GM20431 (cell line): ENCODE results near the gene DICER1.
"Not testable (repeated sequence)": the region's sequence is repeated elsewhere in the genome, so short reads cannot be mapped to it uniquely, and the experiment has no call there.

Source experiments
- in situ Hi-C: fragments of 300-500 bp; cut with MseI, MboI; formaldehyde crosslinking; loops from one replicate; pipeline ENCODE4 v1.15.0; 2020; ENCODE audit warnings: low sequenced_read_pairs; ENCODE audit not compliant: unreplicated experiment

DICER1 gene

DNA sequence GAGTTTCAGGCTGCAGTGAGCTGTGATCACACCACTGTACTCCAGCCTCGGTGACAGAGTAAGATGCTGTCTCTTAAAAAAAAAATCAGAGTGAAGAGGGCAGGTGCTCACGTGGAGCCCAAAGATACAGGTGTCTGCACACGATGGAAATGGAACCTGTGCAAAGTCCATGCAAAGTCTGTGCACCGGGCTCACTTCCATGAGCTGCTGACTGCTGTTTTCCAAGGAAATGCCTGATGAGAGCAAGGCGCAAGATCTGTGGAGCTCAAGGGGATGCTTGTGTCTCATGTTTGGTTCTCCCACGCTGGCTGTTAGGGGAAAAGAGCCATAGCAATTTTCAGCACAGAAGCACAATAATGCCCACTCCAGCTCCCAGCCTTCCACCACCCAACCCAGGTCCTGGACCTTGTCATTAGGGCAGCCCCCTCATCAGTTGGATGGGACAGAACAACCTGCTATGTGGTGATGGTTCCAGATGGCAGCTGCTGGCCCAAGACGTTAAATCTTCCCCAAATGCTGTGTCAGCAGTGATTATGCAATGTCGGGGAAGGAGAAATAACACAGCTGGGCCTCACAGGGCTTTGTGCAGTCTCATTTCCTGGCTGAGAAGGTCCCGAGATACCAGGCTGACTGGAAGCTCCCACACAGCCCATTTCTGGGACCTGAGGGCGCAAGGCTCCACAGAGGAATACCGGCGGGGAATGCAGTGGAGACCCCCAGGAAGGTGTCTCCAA lies 27.9 kb upstream of the DICER1 start:
- in situ Hi-C loops = no loop called here

DNA sequence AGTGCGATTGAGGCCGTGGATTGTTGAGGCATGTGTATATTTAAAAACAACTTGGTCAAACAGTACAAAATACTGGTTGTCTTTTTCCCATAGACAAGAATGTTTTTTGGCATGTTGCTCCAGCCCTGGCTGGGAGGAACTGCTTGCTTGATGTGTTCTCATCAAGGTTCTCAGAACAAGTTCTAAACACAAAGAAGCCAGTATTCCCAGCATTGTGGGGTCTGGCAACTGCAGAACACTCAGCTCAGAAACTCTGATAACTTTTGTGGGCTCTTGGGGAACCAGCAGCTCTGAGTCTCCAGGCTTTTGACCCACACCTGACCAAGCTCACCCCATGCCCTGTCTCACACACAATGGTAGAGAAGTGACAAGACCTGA lies 27.1 kb upstream of the DICER1 start:
- in situ Hi-C loops = no loop called here

DNA sequence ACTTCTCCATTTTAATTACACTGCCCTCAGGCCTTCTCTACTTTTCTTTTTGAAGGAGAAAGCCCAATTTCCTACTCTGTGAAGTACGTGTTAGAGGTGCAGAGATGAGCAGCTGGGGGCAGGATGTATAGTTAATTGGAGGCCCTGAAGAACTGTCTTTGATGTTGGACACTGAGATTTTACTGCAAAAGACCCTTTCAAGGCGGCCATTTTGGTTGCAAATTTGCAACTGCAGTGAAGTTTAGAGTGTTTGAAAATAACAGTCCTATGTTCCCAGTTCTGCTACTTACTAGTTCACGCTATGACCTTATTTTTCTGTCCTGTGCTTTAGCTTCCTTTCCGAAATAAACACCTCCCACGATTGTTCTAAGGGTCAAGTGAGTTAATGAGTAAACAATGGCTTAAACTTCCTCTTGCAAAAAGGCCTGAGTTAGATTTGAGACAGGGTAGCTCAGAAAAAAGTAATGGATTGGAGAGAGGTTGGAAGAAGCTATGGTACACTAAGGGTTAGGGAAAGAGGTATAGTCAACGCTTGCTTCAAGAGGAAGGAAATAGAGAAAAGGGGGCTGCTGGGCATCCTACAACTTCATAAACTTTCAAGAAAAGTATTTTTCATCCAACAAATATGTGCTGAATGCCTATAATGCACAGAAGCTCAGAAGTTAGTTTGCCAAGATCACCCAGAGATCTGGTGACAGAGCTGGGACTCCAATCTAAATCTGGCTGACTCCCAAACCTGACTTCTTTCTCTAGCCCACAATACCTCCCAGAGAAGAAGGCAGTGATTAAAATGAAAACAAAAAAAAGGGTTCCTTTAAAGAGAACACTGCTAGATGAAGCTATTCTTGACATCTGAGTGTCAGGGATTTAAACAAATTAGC lies 26.4 kb upstream of the DICER1 start:
- in situ Hi-C loops = no loop called here

DNA sequence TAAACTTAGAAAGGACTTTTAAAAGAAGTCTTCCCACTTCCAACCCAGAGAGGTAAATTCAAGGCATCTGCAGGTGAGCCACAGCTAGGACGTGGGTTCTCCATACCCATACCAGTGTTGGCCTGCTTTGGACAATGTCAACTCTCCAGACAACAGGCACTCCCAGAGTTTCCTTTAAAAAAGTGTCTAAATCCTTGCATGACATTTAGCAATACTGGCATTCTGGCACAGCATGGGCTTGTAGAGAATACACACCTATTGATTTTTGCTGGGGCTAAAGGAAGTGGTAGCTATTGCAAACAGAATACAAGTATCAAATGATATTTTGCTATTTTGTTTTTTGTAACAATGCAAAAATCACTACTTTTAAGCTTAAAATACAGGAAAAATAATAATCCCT lies 25.8 kb upstream of the DICER1 start:
- in situ Hi-C loops = no loop called here

DNA sequence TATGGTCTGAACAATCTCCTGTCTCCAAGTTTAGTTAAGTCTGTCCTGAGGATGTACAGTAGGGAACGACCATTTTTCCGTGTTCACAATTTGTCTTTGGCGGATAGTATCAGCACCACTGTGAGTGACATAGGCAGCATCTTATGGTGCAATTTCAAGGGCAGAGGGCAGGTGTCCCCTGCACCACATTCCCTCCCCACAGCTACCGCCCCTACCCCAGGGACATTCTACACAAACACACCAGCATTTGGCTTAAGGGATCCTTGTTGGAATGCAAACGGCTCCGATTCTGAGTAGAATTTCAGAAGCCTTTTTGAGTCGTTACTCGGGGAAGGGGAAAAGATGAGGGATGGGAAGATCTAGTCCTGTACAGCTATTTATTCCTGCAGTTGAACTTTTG lies 25.1 kb upstream of the DICER1 start:
- in situ Hi-C loops = no loop called here

DNA sequence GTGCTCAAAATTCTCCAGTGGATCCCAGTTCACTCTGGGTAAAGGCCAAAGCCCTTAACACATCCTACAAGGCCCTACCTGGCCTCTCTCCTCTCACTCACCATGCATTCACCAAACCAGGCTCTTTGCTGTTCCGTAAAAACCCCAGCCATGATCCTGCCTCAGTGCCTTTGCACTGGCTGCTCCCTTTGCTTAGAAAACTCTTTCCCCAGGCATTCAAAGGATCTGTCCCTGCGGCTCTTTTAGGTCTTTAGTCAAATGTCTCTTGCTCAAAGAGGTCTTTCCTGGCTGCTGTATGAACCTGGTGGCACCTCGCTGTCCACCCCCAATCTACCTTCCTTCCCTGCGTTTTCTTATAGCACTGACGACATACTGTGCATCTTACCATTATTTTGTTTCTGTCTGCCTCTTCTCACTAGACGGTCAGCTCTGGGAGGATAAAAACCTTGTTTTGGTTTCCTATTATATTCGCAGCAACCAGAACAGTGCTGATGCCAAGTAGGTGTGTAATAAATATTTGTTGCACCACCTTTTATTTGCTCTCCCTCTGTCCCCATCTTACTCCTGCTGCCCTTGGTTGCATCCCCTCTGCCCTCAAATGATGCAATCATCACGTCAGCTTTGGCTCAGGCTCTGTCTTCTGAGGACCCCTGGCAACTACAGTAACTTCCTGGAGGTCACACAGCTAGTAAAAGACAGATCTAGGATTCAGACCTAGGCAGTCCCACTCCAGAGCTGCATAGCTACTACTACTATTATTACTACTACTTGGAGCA lies 23.8 kb upstream of the DICER1 start:
- in situ Hi-C loops = no loop called here

DNA sequence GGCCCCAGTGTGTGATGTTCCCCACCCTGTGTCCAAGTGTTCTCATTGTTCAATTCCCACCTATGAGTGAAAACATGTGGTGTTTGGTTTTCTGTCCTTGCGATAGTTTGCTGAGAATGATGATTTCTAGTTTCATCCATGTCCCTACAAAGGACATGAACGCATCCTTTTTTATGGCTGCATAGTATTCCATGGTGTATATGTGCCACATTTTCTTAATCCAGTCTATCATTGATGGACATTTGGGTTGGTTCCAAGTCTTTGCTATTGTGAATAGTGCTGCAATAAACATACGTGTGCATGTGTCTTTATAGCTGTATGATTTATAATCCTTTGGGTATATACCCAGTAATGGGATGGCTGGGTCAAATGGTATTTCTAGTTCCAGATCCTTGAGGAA lies 18.3 kb upstream of the DICER1 start:
- in situ Hi-C loops = not testable (repeated sequence)

DNA sequence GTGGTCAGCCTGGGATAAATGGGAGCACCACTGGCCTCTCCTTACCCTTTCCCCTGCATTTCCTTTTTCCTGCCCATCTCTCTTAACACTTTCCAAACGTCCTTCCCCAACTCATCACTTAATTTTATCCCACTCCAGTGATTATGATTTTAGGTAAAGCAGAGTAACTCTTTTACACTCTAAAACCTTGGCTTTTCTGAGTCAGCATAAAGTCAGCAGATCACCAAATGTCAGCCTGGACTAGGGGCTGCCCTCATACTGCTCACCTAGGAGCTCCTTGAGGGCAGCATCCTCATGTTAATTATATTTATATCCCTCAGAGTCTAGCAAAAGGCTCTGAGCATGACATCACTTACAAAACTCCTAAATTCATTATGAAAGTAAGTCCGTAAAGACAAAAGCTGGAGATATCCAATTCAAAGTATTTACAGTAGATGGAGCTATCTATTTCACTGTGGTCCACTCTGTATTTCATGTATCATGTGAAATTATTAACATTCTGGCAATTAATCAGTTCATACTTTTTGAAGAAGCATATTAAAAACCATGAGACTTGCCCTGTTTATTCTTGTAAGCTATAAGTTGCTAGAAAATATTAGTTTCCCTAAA lies 17.0 kb upstream of the DICER1 start:
- in situ Hi-C loops = no loop called here

DNA sequence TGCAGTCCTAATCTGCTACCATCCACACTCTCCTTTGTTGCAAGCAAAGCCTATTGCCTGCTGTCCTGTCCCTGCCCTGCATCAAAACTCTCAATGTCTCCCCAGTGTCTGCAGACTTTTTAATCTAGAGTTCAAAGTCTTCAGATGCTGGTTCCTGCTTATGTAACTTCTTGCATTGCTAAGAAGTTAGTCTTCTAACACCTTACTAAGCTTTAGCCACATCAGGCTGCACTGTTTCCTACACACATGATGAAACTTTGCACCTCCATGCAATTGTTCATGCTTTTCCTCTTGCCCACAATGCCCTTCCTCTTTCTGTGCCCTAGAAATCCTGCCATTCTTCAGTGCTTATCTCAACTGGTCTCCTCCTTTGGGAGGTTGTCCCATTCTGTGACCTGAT lies 16.2 kb upstream of the DICER1 start:
- in situ Hi-C loops = no loop called here

DNA sequence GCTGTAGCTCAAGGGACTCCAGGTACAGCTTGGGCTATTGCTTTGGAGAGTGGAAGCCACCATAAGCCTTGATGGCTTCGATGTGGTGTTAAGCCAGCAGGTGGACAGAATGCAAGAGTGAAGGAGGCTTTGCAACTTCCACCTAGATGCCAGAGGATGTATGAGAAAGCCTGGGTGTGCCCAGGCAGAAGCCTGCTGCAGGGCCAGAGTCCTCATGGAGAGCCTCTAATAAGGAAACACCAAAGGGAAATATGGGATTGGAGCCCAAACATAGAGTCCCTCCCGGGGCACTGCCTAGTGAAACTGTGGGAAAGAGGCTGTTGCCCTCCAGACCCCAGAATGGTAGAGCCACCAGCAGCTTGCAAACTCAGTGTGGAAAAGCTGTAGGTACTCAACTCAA lies 9.8 kb upstream of the DICER1 start:
- in situ Hi-C loops = no loop called here

DNA sequence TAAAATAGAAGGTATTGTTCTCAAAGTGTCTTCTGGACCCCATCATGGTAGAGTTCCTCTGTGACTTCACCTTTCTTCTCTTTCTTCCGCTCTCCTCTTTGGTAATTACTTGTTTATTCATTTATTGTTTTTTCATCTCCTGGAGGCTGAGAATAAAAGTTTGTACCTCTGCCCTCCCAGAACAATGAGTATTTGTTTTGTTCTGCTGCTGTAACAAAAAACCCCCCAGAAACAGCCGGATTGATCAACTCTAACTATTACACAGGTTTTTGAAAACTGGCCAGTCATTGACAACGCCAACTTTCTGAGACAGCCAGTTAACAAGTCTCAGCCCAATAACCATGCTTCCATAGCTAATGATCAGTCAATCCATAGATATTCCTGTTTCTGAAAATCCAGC lies 8.2 kb upstream of the DICER1 start:
- in situ Hi-C loops = no loop called here

DNA sequence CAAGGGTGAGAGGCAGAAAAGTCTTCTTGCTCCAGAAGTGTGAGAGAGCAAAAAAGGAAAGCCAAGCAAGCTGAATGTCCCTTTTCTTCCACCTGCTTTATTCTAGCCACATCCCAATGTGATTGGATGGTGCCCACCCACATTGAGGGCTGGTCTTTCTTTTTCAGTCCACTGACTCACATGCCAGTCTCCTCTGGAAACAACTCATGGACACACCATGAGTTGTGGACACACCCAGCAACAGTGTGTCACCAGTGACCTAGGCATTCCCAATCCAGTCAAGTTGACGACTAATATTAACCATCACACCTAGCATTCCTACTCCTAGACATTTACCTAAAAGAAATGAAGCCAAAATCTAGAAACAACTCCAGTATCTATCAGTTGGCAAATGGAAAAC lies 7.2 kb upstream of the DICER1 start:
- in situ Hi-C loops = no loop called here

DNA sequence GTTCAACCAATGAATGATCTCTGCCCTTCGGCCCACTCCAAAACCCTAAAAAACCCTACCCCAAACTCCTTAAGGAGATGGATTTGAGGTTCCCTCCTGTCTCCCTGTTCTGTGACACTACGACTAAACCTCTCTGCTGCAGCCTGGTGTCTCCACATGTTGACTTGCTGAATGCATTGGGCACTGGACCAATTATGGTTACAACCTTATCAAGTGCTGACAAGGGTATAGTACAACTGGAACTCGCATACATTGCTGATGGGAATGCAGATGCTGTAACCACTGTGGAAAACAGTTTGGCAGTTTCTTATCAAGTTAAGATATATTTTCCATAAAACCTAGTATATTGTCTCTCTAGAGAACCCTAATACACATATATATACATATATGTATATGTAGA lies 6.3 kb upstream of the DICER1 start:
- in situ Hi-C loops = no loop called here

DNA sequence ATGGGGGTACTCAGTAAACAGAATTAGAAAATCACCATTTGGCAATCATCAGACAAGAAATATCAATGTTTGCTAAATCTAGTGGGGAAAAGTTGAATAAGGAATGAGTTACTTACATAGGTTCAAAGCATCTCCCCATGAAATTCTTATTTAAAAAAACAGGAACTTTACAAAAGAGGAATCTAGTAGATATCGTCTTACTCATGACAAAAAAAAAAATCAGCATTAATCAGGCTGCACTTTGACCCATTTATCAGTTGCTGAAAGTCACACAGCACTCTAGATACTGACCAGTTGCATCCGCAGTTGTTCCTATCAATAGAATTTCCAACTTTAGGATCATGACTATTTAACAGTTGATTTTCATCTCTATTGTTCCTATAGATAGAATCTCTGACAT lies 5.8 kb upstream of the DICER1 start:
- in situ Hi-C loops = no loop called here

DNA sequence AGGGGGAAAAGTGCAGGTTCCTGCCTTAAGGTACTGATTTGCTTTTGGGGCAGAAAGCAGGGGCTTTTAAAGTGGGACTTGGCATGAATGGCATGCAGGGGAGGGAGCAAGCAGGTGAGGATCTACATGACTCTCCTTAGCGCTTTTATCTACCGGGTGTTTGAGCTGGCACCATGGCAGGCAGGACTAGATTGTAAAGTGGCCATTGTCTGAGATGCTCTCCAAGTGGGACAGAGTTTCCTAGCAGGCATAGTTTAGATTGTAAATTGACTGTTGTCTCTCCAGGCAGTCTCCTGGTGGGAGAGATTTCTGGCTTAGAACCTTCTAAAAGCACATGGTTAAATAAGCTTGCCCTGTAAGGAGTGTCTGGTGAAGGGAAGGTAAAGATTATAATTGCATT lies 5.3 kb upstream of the DICER1 start:
- in situ Hi-C loops = no loop called here

DNA sequence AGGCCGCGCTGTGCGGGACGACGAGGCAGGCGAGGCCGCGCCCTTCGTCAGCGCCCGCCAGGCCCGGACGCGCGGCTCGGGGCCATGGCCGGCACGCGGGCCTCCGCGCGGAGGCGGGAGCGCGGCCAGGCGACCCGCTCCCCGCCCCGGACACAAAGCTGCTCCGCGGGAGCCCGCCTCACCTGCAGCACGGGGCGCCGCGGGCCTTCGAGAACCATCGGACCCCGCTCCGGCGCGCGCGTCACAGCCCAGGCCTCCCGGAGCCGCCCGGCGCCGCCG lies 342 bp downstream of the DICER1 start:
- in situ Hi-C loops = no loop called here

DNA sequence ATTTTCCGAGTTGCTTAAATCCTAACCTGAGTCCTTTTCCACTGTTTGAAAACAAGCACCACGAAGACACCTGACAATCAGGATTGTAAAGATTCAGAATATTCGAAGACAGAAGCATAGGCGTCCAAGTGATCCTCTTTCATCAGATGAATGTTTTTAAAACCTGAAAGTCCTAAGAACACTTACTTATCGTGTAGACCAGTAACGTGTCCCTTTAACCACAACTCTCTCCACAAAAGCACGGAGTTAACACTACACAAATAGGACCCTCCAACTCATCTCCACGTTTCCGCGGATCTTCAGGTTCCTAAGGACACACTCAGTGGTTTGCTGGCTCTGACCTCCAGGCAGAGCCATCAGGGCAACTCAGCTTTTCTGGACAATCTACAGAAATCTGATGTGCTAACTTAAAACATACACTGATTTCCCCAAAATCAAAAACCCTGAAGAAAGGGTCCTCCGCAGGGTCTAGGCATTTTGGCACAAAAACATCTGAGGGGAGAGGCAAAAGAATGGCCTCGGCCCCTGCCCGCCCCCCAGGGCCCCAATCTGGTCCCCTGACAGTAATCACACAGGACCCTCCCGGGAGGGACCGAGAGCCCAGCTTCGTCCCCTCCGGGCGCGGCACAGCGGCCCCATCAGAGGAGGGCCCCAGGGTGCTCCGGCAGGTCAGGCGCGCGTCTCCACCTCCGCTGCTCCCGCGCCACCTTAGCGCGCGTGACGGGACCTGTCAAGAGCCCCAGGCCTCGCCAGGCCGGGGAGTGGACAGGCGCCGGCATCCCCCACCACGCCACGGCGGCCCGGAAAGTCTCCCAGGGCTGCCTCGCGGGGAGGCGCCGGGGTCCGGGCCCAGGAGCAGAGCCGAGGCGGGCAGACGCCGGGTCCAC lies 925 bp downstream of the DICER1 start:
- in situ Hi-C loops = no loop called here

DNA sequence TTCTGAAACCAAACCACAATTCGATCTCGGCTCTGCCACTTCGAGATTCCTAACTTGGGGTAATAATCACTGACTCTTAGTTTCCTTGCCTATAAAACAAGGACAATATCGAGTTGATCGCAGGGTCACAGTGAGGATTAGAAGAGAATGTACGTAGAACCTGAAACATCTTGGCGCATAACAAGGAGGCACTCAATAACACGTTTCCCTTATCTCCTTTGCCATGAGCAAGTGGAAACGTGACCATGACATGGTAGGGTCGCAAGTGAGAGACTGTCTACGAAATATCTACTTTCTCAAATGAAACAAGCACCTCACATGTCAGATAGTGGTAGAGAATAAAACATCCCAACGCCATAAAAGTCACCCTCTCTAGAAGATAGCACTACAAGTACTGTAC lies 2.3 kb downstream of the DICER1 start:
- in situ Hi-C loops = no loop called here

DNA sequence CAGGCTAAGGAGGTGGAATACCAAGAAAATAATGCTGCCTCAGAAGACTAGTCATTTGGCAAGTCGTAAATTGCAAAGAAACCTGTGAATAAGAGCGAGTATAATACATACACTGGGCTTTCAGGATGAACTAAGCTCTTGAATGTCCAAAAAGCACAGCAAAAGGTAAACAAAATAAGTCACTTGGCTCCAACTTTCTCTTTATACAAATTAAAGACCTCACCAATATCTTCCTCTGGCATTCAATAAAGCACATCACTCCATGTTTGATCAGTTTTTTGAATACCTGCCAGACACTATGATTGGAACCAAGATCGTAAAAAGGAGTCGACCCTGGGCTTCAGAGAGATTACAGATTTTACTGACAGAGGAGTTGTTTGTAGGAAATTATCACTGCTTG lies 3.5 kb downstream of the DICER1 start:
- in situ Hi-C loops = no loop called here

DNA sequence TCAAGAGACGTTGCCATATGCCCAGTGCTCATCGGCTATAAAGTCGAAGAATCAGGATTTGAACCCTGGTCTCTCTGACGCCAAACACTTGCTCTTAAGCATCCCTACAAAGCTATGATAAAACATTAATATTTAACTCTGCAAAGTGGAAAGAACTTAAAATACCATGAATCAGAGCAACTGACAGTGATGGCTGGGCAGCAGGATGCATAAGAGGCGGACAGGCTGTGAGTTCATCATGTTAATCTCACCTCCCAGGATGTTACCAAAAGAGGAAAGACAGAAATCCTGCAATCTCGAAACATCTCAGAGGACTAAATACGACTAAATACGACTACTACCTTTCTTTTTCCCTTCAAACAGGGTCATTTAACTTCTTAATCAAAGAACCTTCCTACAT lies 5.8 kb downstream of the DICER1 start:
- in situ Hi-C loops = no loop called here
